K562 (cell line): Measurements from ENCODE around the gene HEXIM2. TPM values are rescaled to one million over a fixed set of nuclear protein-coding genes. Genes with fewer than 3 reads are reported as not detected.

Experiments
- ATAC-seq: fragments of 200-7000 bp; cut with Tn5 transposase; 3 replicates; pipeline ENCODE4 v1.9.1; 2020; ENCODE audit warnings: moderate library complexity
- BruUV-seq: library from RNA; stranded (reverse); fragments of 400-500 nt; replicated peaks from 2 replicates; lab custom pipeline; 2021; lab: Mats Ljungman, UMichigan
- CTCF ChIA-PET: fragments of 300-600 bp; formaldehyde crosslinking; extraction: SDS; loops from one replicate; lab custom pipeline; 2021; ENCODE audit warnings: low intra/inter-chr PET ratio; lab: Yijun Ruan, JAX
- POLR2A ChIA-PET: fragments of 300-600, 350-650 bp; sonication (Branson Sonifier 250); formaldehyde crosslinking; extraction: SDS; loops from one replicate; lab custom pipeline; 2021; ENCODE audit warnings: antibody characterized with exemption, inconsistent platforms; lab: Yijun Ruan, JAX
- DNase-seq, 4 experiments: peaks; one replicate each; pipeline versions ENCODE4 v3.0.0 to v3.0.0-alpha.2; 2011 to 2018; ENCODE audit warnings: low spot score in 3 of 4, mixed read lengths in 3 of 4; ENCODE audit errors: extremely low read depth in 1 of 4
- FAIRE-seq: peaks from 2 replicates; lab custom pipeline; 2011; peaks lifted over from hg19 to GRCh38; lab: Jason Lieb, UNC
- H2AFZ ChIP-seq: 2 replicates; pipeline ENCODE4 v1.6.0; 2011; ENCODE audit warnings: low read depth, low read length, control low read depth, inconsistent platforms
- H3K27ac ChIP-seq: fragments of 200-600 bp; 3 replicates; pipeline ENCODE4 v1.8.0; 2011; ENCODE audit warnings: low read depth, mild to moderate bottlenecking, control low read depth, inconsistent platforms, low read length, moderate library complexity, mixed read lengths; ENCODE audit errors: extremely low read depth
- H3K27me3 ChIP-seq, 2 experiments: fragments of 300-600 bp in 1 of 2; 2 replicates in 1 of 2; 3 replicates in 1 of 2; pipeline versions ENCODE4 v1.6.0 to v1.8.0; 2011; ENCODE audit warnings: inconsistent platforms in 2 of 2, low read length in 2 of 2, mild to moderate bottlenecking in 1 of 2, mixed read lengths in 1 of 2, moderate library complexity in 1 of 2; ENCODE audit not compliant: control insufficient read depth in 2 of 2, insufficient read depth in 2 of 2
- H3K36me3 ChIP-seq: fragments of 300-600 bp; 3 replicates; pipeline ENCODE4 v1.8.0; 2011; ENCODE audit warnings: mild to moderate bottlenecking, low read length, inconsistent platforms; ENCODE audit not compliant: control insufficient read depth, insufficient read depth
- H3K4me1 ChIP-seq, 2 experiments: fragments of 200-600 bp in 1 of 2; replicated peaks in 1 of 2; 2 replicates in 1 of 2; 3 replicates in 1 of 2; pipeline versions ENCODE4 v1.5.1 to v1.8.0; 2011; ENCODE audit warnings: inconsistent platforms in 2 of 2, low read length in 2 of 2, mild to moderate bottlenecking in 1 of 2, mixed read lengths in 1 of 2, moderate library complexity in 1 of 2; ENCODE audit not compliant: control insufficient read depth in 2 of 2, insufficient read depth in 2 of 2
- H3K4me2 ChIP-seq: 2 replicates; pipeline ENCODE4 v1.6.1; 2011; ENCODE audit warnings: low read length, control low read depth, inconsistent platforms, mixed read lengths; ENCODE audit not compliant: insufficient read depth
- H3K4me3 ChIP-seq: fragments of 200-600 bp; sonication (generic), shearing (Covaris generic); 2 replicates; pipeline ENCODE4 v1.5.1; 2016; ENCODE audit warnings: control low read depth, inconsistent platforms
- H3K79me2 ChIP-seq: fragments of 200-600 bp; 3 replicates; pipeline ENCODE4 v1.8.0; 2011; ENCODE audit warnings: low read length, inconsistent platforms; ENCODE audit not compliant: control insufficient read depth, insufficient read depth
- H3K9ac ChIP-seq, 2 experiments: 2 replicates each; pipeline versions ENCODE4 v1.6.0 to v1.6.1; 2011; ENCODE audit warnings: low read depth in 2 of 2, low read length in 2 of 2, control low read depth in 1 of 2, inconsistent platforms in 1 of 2, mild to moderate bottlenecking in 1 of 2, mixed read lengths in 1 of 2; ENCODE audit not compliant: insufficient read depth in 1 of 2
- H3K9me1 ChIP-seq: one replicate; pipeline ENCODE4 v1.6.0; 2011; ENCODE audit warnings: inconsistent platforms, mild to moderate bottlenecking, low read length, moderate library complexity; ENCODE audit not compliant: control insufficient read depth, insufficient read depth
- H3K9me3 ChIP-seq: replicated peaks from 2 replicates; pipeline ENCODE4 v1.5.1; 2011; ENCODE audit warnings: low read depth, low read length, inconsistent platforms; ENCODE audit not compliant: control insufficient read depth, insufficient read depth
- H4K20me1 ChIP-seq: replicated peaks from 2 replicates; pipeline ENCODE4 v1.6.1; 2011; ENCODE audit warnings: low read length, inconsistent platforms, mixed read lengths; ENCODE audit not compliant: control insufficient read depth, insufficient read depth
- ATF7 ChIP-seq: fragments of 450-650 bp; IDR thresholded peaks from 2 replicates; pipeline ENCODE4 v1.7.1; 2014; ENCODE audit warnings: mild to moderate bottlenecking, moderate library complexity
- CHD1 ChIP-seq: fragments of 200-600 bp; sonication (generic); IDR thresholded peaks from one replicate; pipeline ENCODE4 v1.6.1; 2012; ENCODE audit warnings: mild to moderate bottlenecking, moderate library complexity, low read length, inconsistent platforms
- CREB1 ChIP-seq, 2 experiments: sonication (generic) in 1 of 2; formaldehyde crosslinking in 1 of 2; IDR thresholded peaks; 2 replicates each; pipeline versions ENCODE4 v1.6.1 to v1.8.0; 2012 to 2022; ENCODE audit warnings: inconsistent platforms in 1 of 2, mild to moderate bottlenecking in 1 of 2, missing genetic modification reagents in 1 of 2, moderate library complexity in 1 of 2
- CTCF ChIP-seq, 3 experiments: IDR thresholded peaks in 2 of 3; conservative IDR thresholded peaks in 1 of 3; 2 replicates each; pipeline ENCODE4 v1.5.1; 2011 to 2012; ENCODE audit warnings: low read length in 3 of 3, mild to moderate bottlenecking in 3 of 3, control low read depth in 2 of 3, improper control_type of control experiment in 1 of 3, inconsistent platforms in 1 of 3, low read depth in 1 of 3, mixed read lengths in 1 of 3, moderate library complexity in 1 of 3; ENCODE audit not compliant: insufficient read depth in 2 of 3
- DLX4 ChIP-seq: fragments of 250-450 bp; sonication (Bioruptor Pico); IDR thresholded peaks from 2 replicates; pipeline ENCODE4 v1.6.1; 2021; ENCODE audit warnings: mild to moderate bottlenecking
- HCFC1 ChIP-seq: IDR thresholded peaks from 2 replicates; pipeline ENCODE4 v1.6.1; 2012; ENCODE audit warnings: low read depth, low read length, improper control_type of control experiment
- HMGN3 ChIP-seq: IDR thresholded peaks from 2 replicates; pipeline ENCODE4 v1.6.1; 2011; ENCODE audit warnings: borderline replicate concordance, low read depth, mild to moderate bottlenecking, mixed read lengths, low read length; ENCODE audit not compliant: insufficient read length; ENCODE audit errors: extremely low read depth
- RB1 ChIP-seq: fragments of 450-650 bp; IDR thresholded peaks from 2 replicates; pipeline ENCODE4 v1.6.1; 2017; ENCODE audit warnings: low read depth, mild to moderate bottlenecking
- RBM25 ChIP-seq: fragments of 200-400 bp; formaldehyde crosslinking; IDR thresholded peaks from 2 replicates; pipeline ENCODE4 v1.6.1; 2018; ENCODE audit warnings: low read length, low read depth, moderate library complexity; ENCODE audit not compliant: severe bottlenecking
- SOX6 ChIP-seq: fragments of 450-650 bp; IDR thresholded peaks from 2 replicates; pipeline ENCODE4 v1.6.1; 2014; ENCODE audit warnings: mild to moderate bottlenecking
- TEAD4 ChIP-seq, 2 experiments: sonication (generic) in 1 of 2; formaldehyde crosslinking in 1 of 2; IDR thresholded peaks; 2 replicates each; pipeline versions ENCODE4 v1.6.1 to v1.8.0; 2012 to 2022; ENCODE audit warnings: borderline replicate concordance in 1 of 2, inconsistent platforms in 1 of 2, low read length in 1 of 2, mild to moderate bottlenecking in 1 of 2, missing genetic modification reagents in 1 of 2
- TFAP4 ChIP-seq: sonication (generic); formaldehyde crosslinking; IDR thresholded peaks from 2 replicates; pipeline ENCODE4 v1.8.0; 2022; ENCODE audit warnings: missing genetic modification reagents, mild to moderate bottlenecking, moderate library complexity, borderline replicate concordance
- XRCC5 ChIP-seq: fragments of 200-400 bp; formaldehyde crosslinking; IDR thresholded peaks from 2 replicates; pipeline ENCODE4 v1.6.1; 2017; ENCODE audit warnings: low read depth, mild to moderate bottlenecking, low read length
- ZNF512 ChIP-seq: IDR thresholded peaks from 2 replicates; pipeline ENCODE4 v1.6.1; 2016; ENCODE audit warnings: missing genetic modification characterization, missing compliant biosample characterization
- WGBS: fragments of 100-300 bp; shearing (Covaris generic); methylation state at CpG from one replicate; pipeline ENCODE4 v1.1.6; 2016; ENCODE audit warnings: low coverage, mixed read lengths; ENCODE audit not compliant: insufficient coverage; ENCODE audit errors: missing lambda C conversion rate; 5-methylcytosine and 5-hydroxymethylcytosine counted together
- in situ Hi-C: fragments of 300-500 bp; cut with MboI; formaldehyde crosslinking; loops from 4 replicates; pipeline ENCODE4 v1.15.0; 2018; ENCODE audit warnings: inconsistent platforms, mixed read lengths
- intact Hi-C: fragments of 100-400 bp; cut with micrococcal nuclease; formaldehyde crosslinking; loops from 2 replicates; pipeline ENCODE4 v1.14.2; 2022
- polyA plus RNA-seq, 8 experiments: library from polyadenylated mRNA; depleted of rRNA in 4 of 8; stranded (reverse) in 5 of 8; unstranded in 3 of 8; fragments of >200 nt; fragmentation: Nextera tagmentation in 2 of 8; fragmentation: Illumina TruSeq in 1 of 8; extraction: Ambion mirVana in 2 of 8; extraction: Trizol in 1 of 8; gene quantifications; 2 replicates each; pipeline versions ENCODE4 v1.2.1 to v1.2.3, GENCODE V29; 2011 to 2014; ENCODE audit warnings: inconsistent platforms in 1 of 8, missing spikeins in 1 of 8
- total RNA-seq, 7 experiments: library from RNA; depleted of rRNA in 6 of 7; stranded (reverse); fragments of >200 nt in 6 of 7; fragmentation: Illumina TruSeq in 2 of 7; extraction: Trizol in 2 of 7; gene quantifications; 2 replicates each; pipeline versions ENCODE4 v1.2.1 to v1.2.3, GENCODE V29; 2011 to 2021; ENCODE audit warnings: low replicate concordance in 1 of 7

The HEXIM2 gene
- total and polyA plus RNA-seq, 9 of the 15 experiments (the other 6 are each of a cell fraction or from before 2014, with no cell fraction given), result 0.69 to 3.4 (median 1.1) TPM; not detected in 2

GRCh38 chr17:45197555-45198334 is 36.1 kb downstream of the HEXIM2 start:
- H3K27ac ChIP-seq, result no peak overlapping the region
- H3K9ac ChIP-seq, result peak overlapping the region; percentile 29 to 79; a peak in 3 of 4 replicates
- WGBS, result under 1% methylated on average over 15 of the region's 16 CpGs
- no peaks in the 10 kb centered on the region for H3K79me2 ChIP-seq
- ChIA-PET CTCF (interaction anchor here (0.5 to 7.5 kb wide), 9 partner anchors 38 to 722 kb away, joined by 3 to 165 read pairs (median 3); partner anchors contain the start of genes ACBD4 and PLCD3), POLR2A (interaction anchor here (0.6 to 6.7 kb wide), 6 partner anchors 9 to 62 kb away, joined by 3 to 137 read pairs (median 4); partner anchors contain the start of genes ACBD4, HEXIM1 and HEXIM2)
- H3K9me3 ChIP-seq, result no peaks in the 10 kb centered on the region
- H2AFZ ChIP-seq, result peak overlapping the region; percentile 94
- no peaks in the 10 kb centered on the region for H3K36me3 ChIP-seq
- FAIRE-seq, result peak; percentile 89
- peak; percentile 100 for ATAC-seq
- peaks cover 12 to 13% of the 10 kb centered on the region in 2 experiments for H3K4me1 ChIP-seq
- DNase-seq, result peak; percentile 91 to 96 (median 94)
- peak overlapping the region; percentile 34; the same call in 1 of the 2 replicates for H3K4me2 ChIP-seq
- no peaks in the 10 kb centered on the region for H4K20me1 ChIP-seq
- no peak overlapping the region for H3K4me3 ChIP-seq
- no peaks in the 10 kb centered on the region for H3K27me3 ChIP-seq
- in situ Hi-C loops, result loop anchor here (5.0 kb wide), 1 partner anchor 60 kb away; the partner anchor contains the start of gene ACBD4
- BruUV-seq, result no TSS peak
- intact Hi-C loops, result loop anchor here (1.0 to 2.0 kb wide), 2 partner anchors 49 to 62 kb away; partner anchors contain the start of genes ACBD4 and HEXIM1
- no peaks in the 10 kb centered on the region for H3K9me1 ChIP-seq
- TF ChIP-seq CHD1 (no peak), CREB1 (IDR thresholded peaks at IDR 0.05) (no peak), CREB1 (CRISPR knock-in tag; IDR thresholded peaks at IDR 0.05) (peak; percentile 50), XRCC5 (peak; percentile 87), TFAP4 (CRISPR knock-in tag) (peak; percentile 85), RB1 (peak; percentile 96), RBM25 (no peak), TEAD4 (IDR thresholded peaks at IDR 0.05; ENCODE audit: low read length) (peak; percentile 50), TEAD4 (CRISPR knock-in tag; IDR thresholded peaks at IDR 0.05; ENCODE audit: borderline replicate concordance) (no peak), HCFC1 (peak; percentile 53), CTCF (IDR thresholded peaks at IDR 0.05 in 2 of 3, conservative IDR thresholded peaks at IDR 0.05 in 1 of 3; ENCODE audit: insufficient read depth in 2 of 3, low read depth in 1 of 3, low read length in 3 of 3) (peak; percentile 100), HMGN3 (peak; percentile 83), DLX4 (CRISPR knock-in tag) (no peak), ATF7 (peak; percentile 74), ZNF512 (tag) (peak; percentile 59; the same call in 1 of the 2 replicates), SOX6 (peak; percentile 59; the same call in 1 of the 2 replicates)
